Hepatic stellate cell (primary cell): ENCODE results near the gene TNFRSF8.
"Not testable (repeated sequence)": the region's sequence is repeated elsewhere in the genome, so short reads cannot be mapped to it uniquely, and the experiment has no call there.

Experiments
- DNase-seq: peaks from one replicate; pipeline ENCODE4 v3.0.0; 2011; ENCODE audit warnings: low spot score

The TNFRSF8 gene

GRCh38 chr1:12087797-12088314 is 24.8 kb downstream of the TNFRSF8 start:
- no peak for DNase-seq

DNA sequence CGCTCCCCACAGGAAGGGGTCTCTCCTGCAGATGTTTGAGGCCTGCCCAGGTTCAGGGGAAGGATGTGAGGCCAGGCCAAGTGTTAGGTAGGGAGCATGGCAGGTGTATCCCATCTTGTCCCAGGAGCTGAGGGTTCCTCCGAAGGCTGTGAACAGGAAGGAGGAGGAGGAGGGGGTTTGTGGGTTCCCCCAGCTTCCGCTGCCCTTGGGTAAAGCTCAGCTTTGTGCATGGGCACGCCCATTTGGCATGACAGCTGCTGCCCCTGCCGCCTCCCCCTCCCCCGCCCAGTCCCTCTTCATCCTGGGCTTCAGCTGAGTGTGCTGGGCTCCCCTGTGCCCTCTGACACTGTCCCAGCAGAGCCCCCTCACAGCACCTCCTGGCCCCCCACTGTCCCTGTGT is 25.5 kb downstream of the TNFRSF8 start:
- no peak for DNase-seq

DNA sequence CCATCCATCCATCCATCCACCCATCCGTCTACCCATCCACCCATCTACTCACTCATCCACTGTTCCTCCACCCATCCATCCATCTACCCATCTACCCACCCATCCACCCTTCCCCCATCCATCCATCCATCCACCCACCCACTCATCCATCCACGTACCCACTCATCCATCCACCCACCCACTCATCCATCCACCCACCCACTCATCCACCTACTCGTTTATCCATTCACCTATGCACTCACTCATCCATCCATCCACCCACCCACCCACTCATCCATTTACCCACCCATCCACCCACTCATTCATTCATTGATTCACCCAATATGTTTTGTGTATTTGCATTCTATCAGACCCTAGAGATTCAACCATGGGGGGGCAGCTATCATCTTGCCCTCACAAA is 27.2 kb downstream of the TNFRSF8 start:
- no peak for DNase-seq

DNA sequence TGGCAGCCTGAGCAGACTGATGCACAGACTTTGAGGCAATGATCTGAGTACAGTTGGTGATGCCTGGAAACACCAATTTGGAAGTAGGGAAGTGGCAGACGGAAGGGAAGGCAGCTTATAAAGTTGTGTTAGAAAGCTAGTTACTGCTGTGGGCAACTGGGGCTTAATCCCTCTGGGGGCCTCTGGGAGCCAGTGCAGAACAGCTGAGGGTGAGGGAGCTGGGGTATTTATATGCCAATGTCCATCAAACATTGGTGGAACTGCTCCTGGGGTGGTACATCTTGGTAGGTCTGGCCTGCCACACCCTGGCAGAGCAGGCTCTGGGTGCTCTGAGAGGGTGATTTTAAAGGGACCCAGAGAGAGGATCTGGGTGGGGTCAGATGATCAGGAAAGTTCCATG is 28.1 kb downstream of the TNFRSF8 start:
- no peak for DNase-seq

DNA sequence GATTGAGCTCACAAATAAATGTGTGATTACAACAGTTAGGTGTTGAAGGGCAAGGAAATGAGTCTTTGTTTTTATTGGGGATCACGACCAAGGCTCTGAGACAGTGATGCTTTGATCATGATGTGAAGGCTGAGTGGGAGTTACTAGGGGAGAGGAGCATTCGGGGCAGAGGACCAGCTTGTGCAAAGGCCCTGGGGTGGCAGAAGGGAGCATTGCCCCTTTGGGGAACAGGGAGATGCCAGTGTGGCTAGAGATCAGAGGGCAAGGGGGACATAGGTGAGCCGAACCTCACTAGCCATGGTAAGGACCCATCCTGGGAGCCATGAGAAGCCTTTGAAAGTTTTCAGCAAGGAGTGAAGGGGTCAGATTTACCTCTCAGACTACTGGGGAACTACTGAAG is 31.1 kb downstream of the TNFRSF8 start:
- no peak for DNase-seq

DNA sequence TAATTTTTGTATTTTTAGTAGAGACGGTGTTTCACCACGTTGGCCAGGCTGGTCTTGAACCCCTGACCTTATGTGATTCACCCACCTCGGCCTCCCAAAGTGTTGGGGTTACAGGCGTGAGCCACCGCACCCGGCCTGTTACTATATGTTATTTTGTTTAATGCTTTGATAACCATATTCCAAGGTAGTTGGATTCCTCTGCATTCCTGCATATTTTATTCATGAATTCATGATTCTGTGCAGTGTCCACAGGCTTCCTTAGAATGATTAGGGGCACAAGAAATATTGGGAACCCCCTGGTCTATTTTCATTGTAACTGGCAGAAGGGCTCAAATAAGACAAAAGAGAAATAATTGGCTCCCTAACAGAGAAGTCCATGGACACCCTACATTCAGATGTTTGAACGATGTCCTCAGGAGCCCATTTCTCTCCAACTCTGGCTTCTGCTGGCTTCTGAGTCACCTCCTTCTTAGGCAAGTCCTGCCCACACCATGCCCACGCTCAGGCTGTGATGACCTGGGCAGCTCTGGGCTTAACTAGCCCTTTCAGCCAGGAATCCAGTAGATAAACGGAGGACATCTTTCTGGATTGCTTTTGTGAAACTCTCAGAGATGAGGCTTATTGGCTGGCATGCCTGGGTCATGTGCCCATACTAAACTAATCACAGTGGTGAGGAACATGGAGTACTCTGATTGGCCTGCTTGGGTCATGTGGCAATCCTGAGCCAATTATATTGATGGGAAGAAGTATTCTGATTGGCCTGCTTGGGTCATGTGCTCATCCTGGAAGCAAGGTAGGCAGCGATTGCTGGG is 32.6 kb downstream of the TNFRSF8 start:
- DNase-seq: peak; percentile 65

GRCh38 chr1:12096615-12097014 is 33.5 kb downstream of the TNFRSF8 start:
- DNase-seq: no peak

DNA sequence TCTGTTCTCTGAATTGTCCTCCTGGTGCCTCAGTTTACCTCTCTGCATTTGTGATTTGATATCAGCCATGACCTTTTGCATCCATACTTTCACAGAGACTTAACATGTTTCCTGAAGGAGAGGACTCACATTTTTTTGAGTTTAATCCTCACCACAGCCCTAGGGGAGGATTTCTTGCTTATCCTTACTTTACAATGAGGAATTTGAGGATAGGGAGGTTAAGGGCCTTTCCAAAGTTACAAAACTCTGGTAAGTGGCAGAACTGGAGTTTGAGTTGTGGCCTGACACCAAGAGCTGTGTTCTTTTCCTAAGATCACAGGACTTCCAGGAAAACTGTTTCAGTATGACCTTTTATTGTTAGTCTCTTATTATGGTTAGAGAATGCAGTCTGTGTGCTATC is 34.2 kb downstream of the TNFRSF8 start:
- no peak for DNase-seq

GRCh38 chr1:12098786-12099185 is 35.7 kb downstream of the TNFRSF8 start:
- DNase-seq: no peak

- no peak for DNase-seq
Measured at GRCh38 chr1:12099610-12100009, 36.5 kb downstream of the TNFRSF8 start.

- no peak for DNase-seq
Measured at GRCh38 chr1:12100071-12100470, 37.0 kb downstream of the TNFRSF8 start.

GRCh38 chr1:12101120-12101519 is 38.0 kb downstream of the TNFRSF8 start:
- DNase-seq: not testable (repeated sequence)

- no peak for DNase-seq
Measured at GRCh38 chr1:12102066-12102465, 39.0 kb downstream of the TNFRSF8 start.

GRCh38 chr1:12104417-12104816 is 41.3 kb downstream of the TNFRSF8 start:
- DNase-seq: no peak

GRCh38 chr1:12106153-12106552 is 43.0 kb downstream of the TNFRSF8 start:
- DNase-seq: no peak

- DNase-seq: peak; percentile 59
Measured at GRCh38 chr1:12106861-12107260, 43.8 kb downstream of the TNFRSF8 start.

GRCh38 chr1:12107718-12108117 is 44.6 kb downstream of the TNFRSF8 start:
- no peak for DNase-seq

DNA sequence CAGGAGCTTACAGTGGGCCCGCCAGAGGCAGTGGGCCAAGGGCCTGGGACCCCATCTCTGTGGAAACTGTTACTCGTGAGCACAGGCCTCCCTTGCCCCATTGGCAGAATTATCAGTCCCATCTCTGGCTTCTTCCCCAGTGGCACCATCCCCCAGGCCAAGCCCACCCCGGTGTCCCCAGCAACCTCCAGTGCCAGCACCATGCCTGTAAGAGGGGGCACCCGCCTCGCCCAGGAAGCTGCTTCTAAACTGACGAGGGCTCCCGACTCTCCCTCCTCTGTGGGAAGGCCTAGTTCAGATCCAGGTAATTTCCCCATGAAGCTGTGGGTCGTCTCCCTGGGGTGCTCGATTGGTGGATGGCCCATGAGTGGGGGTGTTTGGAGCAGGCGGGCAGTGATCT is 46.8 kb downstream of the TNFRSF8 start:
- DNase-seq: no peak

- no peak for DNase-seq
Measured at GRCh38 chr1:12111741-12112140, 48.6 kb downstream of the TNFRSF8 start.

DNA sequence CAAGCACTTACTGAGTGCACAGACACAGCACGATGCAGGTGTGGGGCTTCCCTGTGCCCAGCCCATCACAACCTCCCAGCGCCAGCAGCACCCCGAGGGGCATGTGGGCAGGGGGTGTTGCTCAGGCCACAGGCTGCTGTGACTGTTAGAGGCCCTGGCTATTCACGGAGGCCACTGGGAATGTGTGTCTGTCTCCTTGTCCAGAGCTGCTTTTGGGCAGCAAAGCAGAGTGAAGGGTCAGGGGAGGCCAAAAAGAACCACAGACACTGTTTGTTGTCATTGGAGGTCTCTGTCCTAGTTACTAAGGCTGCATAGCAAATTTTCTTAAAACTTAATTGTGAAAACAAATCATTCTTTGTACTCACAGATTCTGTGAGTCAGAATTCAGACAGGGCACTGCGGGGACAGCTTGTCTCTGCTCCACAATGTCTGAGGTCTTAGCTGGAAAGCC is 49.6 kb downstream of the TNFRSF8 start:
- DNase-seq: peak; percentile 91

DNA sequence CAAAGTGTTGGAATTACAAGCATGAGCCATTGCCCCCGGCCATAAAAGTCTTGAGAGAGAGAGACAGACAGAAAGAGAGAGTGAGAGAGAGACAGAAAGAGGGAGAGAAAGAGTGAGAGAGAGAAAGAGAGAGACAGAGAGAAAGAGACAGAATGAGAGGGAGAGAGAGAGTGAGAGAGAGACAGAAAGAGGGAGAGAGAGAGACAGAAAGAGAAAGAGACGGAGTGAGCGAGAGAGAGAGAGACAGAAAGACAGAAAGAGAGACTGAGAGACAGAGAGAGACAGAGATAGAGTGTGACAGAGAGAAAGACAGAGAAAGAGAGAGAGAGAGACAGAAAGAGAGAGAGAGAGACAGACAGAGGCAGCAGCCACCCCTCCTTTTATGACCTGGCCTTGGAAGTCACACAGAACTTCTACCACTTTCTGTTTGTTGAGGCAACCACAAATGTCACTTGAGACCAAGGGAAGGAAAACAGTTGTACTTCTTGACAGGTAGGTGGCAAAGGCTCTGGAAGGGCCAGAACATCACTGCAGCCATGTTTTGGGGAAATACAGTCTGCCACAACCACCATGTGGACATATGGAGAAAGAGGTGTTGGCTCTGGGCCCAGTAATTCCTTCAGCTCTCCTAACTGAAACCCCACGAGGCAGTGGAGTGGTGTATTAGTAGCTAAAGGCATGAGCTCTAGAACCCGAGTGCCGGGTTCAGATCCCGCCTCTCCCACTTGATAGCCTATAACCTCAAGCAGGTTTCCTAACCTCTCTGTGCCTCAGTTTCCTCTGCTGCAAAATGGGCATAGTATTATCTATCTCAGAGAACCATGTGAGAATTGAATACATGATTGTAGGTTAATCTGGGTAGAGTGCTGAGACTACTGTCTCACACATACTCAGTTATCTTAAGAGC is 50.6 kb downstream of the TNFRSF8 start:
- peak; percentile 64 for DNase-seq

GRCh38 chr1:12114340-12114683 is 51.2 kb downstream of the TNFRSF8 start:
- DNase-seq: no peak

- no peak for DNase-seq
Measured at GRCh38 chr1:12114916-12115315, 51.8 kb downstream of the TNFRSF8 start.
